PC-3 (cell line): Measurements from ENCODE around the gene TCAP. TPM values are rescaled to one million over a fixed set of nuclear protein-coding genes. Genes with fewer than 3 reads are reported as not detected.

Source experiments
- ATAC-seq: fragments of 200-7000 bp; cut with Tn5 transposase; 2 replicates; pipeline ENCODE4 v1.9.1; 2020; ENCODE audit warnings: mild to moderate bottlenecking, moderate library complexity
- BruUV-seq: library from RNA; stranded (reverse); fragments of 400-500 nt; replicated peaks from 2 replicates; lab custom pipeline; 2021; lab: Mats Ljungman, UMichigan
- CTCF ChIA-PET: fragments of 300-600 bp; sonication (Branson Sonifier 250); formaldehyde crosslinking; loops from one replicate; lab custom pipeline; 2022; ENCODE audit warnings: antibody characterized with exemption; lab: Charles Lee
- POLR2A ChIA-PET: fragments of 300-600 bp; sonication (Branson Sonifier 250); formaldehyde crosslinking; loops from one replicate; lab custom pipeline; 2022; ENCODE audit warnings: antibody characterized with exemption; ENCODE audit not compliant: unreplicated experiment; lab: Charles Lee
- DNase-seq: peaks from one replicate; pipeline ENCODE4 v3.0.0-alpha.2; 2015
- H2AFZ ChIP-seq: fragments of 300-600 bp; sonication (generic); 2 replicates; pipeline ENCODE4 v1.6.0; 2016; ENCODE audit warnings: antibody characterized with exemption, low read length
- H3F3A ChIP-seq: fragments of 300-600 bp; sonication (generic); one replicate; pipeline ENCODE4 v1.6.0; 2017; ENCODE audit warnings: antibody characterized with exemption, low read length, control low read depth, mild to moderate bottlenecking; ENCODE audit not compliant: unreplicated experiment
- H3K27ac ChIP-seq: fragments of 300-600 bp; sonication (generic); 2 replicates; pipeline ENCODE4 v1.5.1; 2016; ENCODE audit warnings: mild to moderate bottlenecking, low read length
- H3K27me3 ChIP-seq: fragments of 300-600 bp; sonication (generic); 2 replicates; pipeline ENCODE4 v1.6.1; 2016; ENCODE audit warnings: low read length, mixed read lengths
- H3K36me3 ChIP-seq: fragments of 300-600 bp; sonication (generic); 2 replicates; pipeline ENCODE4 v1.6.1; 2016; ENCODE audit warnings: low read depth, mixed run types, low read length, mixed read lengths
- H3K4me1 ChIP-seq: fragments of 300-600 bp; sonication (generic); 2 replicates; pipeline ENCODE4 v1.5.1; 2016; ENCODE audit warnings: low read length; ENCODE audit not compliant: insufficient read depth
- H3K4me2 ChIP-seq: fragments of 300-600 bp; sonication (generic); 2 replicates; pipeline ENCODE4 v1.6.0; 2016; ENCODE audit warnings: low read length
- H3K4me3 ChIP-seq: fragments of 300-600 bp; sonication (generic); 2 replicates; pipeline ENCODE4 v1.5.1; 2016; ENCODE audit warnings: mild to moderate bottlenecking, low read length, mixed read lengths
- H3K79me2 ChIP-seq: fragments of 300-600 bp; sonication (generic); 2 replicates; pipeline ENCODE4 v1.6.1; 2017; ENCODE audit warnings: low read length, mixed read lengths
- H3K9ac ChIP-seq: fragments of 300-600 bp; sonication (generic); 2 replicates; pipeline ENCODE4 v1.6.0; 2016; ENCODE audit warnings: mild to moderate bottlenecking, low read length
- H3K9me2 ChIP-seq: fragments of 300-600 bp; sonication (generic); replicated peaks from 2 replicates; pipeline ENCODE4 v1.6.1; 2016; ENCODE audit warnings: mixed run types, low read length, mixed read lengths
- H3K9me3 ChIP-seq: fragments of 300-600 bp; sonication (generic); 2 replicates; pipeline ENCODE4 v1.6.1; 2016; ENCODE audit warnings: low read length, mixed read lengths
- H4K20me1 ChIP-seq: fragments of 300-600 bp; sonication (generic); 2 replicates; pipeline ENCODE4 v1.6.1; 2016; ENCODE audit warnings: low read length, mixed read lengths
- CTCF ChIP-seq: fragments of 300-600 bp; sonication (generic); conservative IDR thresholded peaks from 2 replicates; pipeline ENCODE4 v1.5.1; 2017; ENCODE audit warnings: antibody characterized with exemption, low read depth, mild to moderate bottlenecking, low read length
- EZH2 ChIP-seq: fragments of 300-600 bp; sonication (generic); IDR thresholded peaks from one replicate; pipeline ENCODE4 v1.6.1; 2017; ENCODE audit warnings: antibody characterized with exemption, mild to moderate bottlenecking, low read length; ENCODE audit not compliant: unreplicated experiment
- EZH2phosphoT487 ChIP-seq: fragments of 300-600 bp; sonication (generic); IDR thresholded peaks from 2 replicates; pipeline ENCODE4 v1.6.1; 2018; ENCODE audit warnings: mild to moderate bottlenecking, antibody characterized with exemption, low read length, borderline replicate concordance
- intact Hi-C: fragments of 100-400 bp; cut with micrococcal nuclease; formaldehyde crosslinking; loops from 2 replicates; pipeline ENCODE4 v1.9.0; 2023
- total RNA-seq: library from RNA; depleted of rRNA; stranded (reverse); fragments of >200 nt; gene quantifications from 2 replicates; pipeline ENCODE4 v1.2.3, GENCODE V29; 2014

The TCAP gene
- total RNA-seq, 1 experiment from 2014 or later: 0.51 TPM

- intact Hi-C loops: no loop called here
- H3K27ac ChIP-seq: peak overlapping the region; percentile 92
- ChIA-PET CTCF (no interaction called here), POLR2A (no interaction called here)
- H3F3A ChIP-seq: no peaks in the 10 kb centered on the region
- peak overlapping the region; percentile 84 for H3K4me2 ChIP-seq
- no peaks in the 10 kb centered on the region for H4K20me1 ChIP-seq
- DNase-seq (peak; percentile 7), ATAC-seq (no peak)
- no peaks in the 10 kb centered on the region for H3K36me3 ChIP-seq
- no peaks in the 10 kb centered on the region for H3K9me2 ChIP-seq
- no peaks in the 10 kb centered on the region for H3K9me3 ChIP-seq
- peak overlapping the region; percentile 88 for H3K4me3 ChIP-seq
- peaks cover 59% of the 10 kb centered on the region for H3K79me2 ChIP-seq
- TSS peak; percentile 51 for BruUV-seq
- H2AFZ ChIP-seq: no peak overlapping the region; the same call in 1 of the 2 replicates
- TF ChIP-seq EZH2: no peak
- peaks cover 52% of the 10 kb centered on the region for H3K4me1 ChIP-seq
- peak overlapping the region; percentile 82 for H3K9ac ChIP-seq
- no peaks in the 10 kb centered on the region for H3K27me3 ChIP-seq
Measured at GRCh38 chr17:39701012-39701783, 36.0 kb downstream of the TCAP start.

GRCh38 chr17:39701784-39702422 is 36.8 kb downstream of the TCAP start:
- H3K4me1 ChIP-seq: peaks cover 59% of the 10 kb centered on the region
- BruUV-seq: no TSS peak
- H3K9me2 ChIP-seq: no peaks in the 10 kb centered on the region
- ATAC-seq (no peak), DNase-seq (peak; percentile 16)
- no peaks in the 10 kb centered on the region for H3K27me3 ChIP-seq
- POLR2A ChIA-PET: interaction anchor here (0.6 kb wide), 1 partner anchor 69 kb away, joined by 3 read pairs; no protein-coding TSS in a partner anchor
- TF ChIP-seq EZH2phosphoT487: no peak
- TF ChIP-seq EZH2: no peak
- no peak for TF ChIP-seq CTCF
- H3K27ac ChIP-seq: peak overlapping the region; percentile 92
- CTCF ChIA-PET: no interaction called here
- H3K4me2 ChIP-seq: peak overlapping the region; percentile 84
- peak overlapping the region; percentile 53 for H3K9ac ChIP-seq
- H3K36me3 ChIP-seq: no peaks in the 10 kb centered on the region
- H2AFZ ChIP-seq: no peak overlapping the region
- H4K20me1 ChIP-seq: no peaks in the 10 kb centered on the region
- H3K4me3 ChIP-seq: peak overlapping the region; percentile 88
- peaks cover 66% of the 10 kb centered on the region for H3K79me2 ChIP-seq
- no peaks in the 10 kb centered on the region for H3K9me3 ChIP-seq
- intact Hi-C loops: no loop called here
- H3F3A ChIP-seq: no peaks in the 10 kb centered on the region

GRCh38 chr17:39702901-39703893 is 38.0 kb downstream of the TCAP start:
- CTCF ChIA-PET: interaction anchor here (0.6 to 1.1 kb wide), 2 partner anchors 16 to 31 kb away, joined by 3 read pairs; no protein-coding TSS in a partner anchor
- Histone ChIP-seq H3F3A (no peaks in the 10 kb centered on the region), H3K9me2 (no peaks in the 10 kb centered on the region), H3K79me2 (peaks cover 73% of the 10 kb centered on the region), H3K27me3 (no peaks in the 10 kb centered on the region), H3K4me3 (peak overlapping the region; percentile 88; the same call in 1 of the 2 replicates), H3K4me1 (peaks cover 64% of the 10 kb centered on the region), H3K27ac (peak overlapping the region; percentile 92), H3K36me3 (peaks cover under 1% of the 10 kb centered on the region; the same call in 1 of the 2 replicates), H3K9me3 (no peaks in the 10 kb centered on the region), H3K4me2 (peak overlapping the region; percentile 84), H3K9ac (peak overlapping the region; percentile 53), H4K20me1 (no peaks in the 10 kb centered on the region), H2AFZ (no peak overlapping the region)
- POLR2A ChIA-PET: interaction anchor here (0.6 to 0.7 kb wide), 2 partner anchors 15 to 70 kb away, joined by 3 to 5 read pairs; partner anchors contain the start of gene PGAP3
- peak; percentile 39 for ATAC-seq
- no TSS peak for BruUV-seq
- no peak for TF ChIP-seq EZH2phosphoT487
- DNase-seq: peak; percentile 81
- intact Hi-C loops: no loop called here
